ENCODE measurements around the gene LRIT2. TPM values are rescaled to one million over a fixed set of nuclear protein-coding genes. Genes with fewer than 3 reads are reported as not detected.

The LRIT2 gene
- total RNA-seq, 1 experiment from 2014 or later, result not detected

- ChIA-PET POLR2A (ENCODE audit: low non-redundant PET) (no interaction called here), CTCF (no interaction called here)
- Histone ChIP-seq H3K27me3 (replicated peaks; ENCODE audit: insufficient read depth, low read depth, low read length, poor library complexity) (peaks cover 25% of the 10 kb centered on the region), H3K4me3 (ENCODE audit: low read depth, low read length, poor library complexity, severe bottlenecking) (no peak overlapping the region), H3K4me1 (ENCODE audit: insufficient read depth, low read length, poor library complexity, severe bottlenecking) (no peaks in the 10 kb centered on the region), H3K27ac (ENCODE audit: low read depth, low read length, poor library complexity, severe bottlenecking) (no peak overlapping the region), H3K36me3 (ENCODE audit: insufficient read depth, low read length, poor library complexity, severe bottlenecking) (no peaks in the 10 kb centered on the region), H3K9me3 (ENCODE audit: low read depth, low read length, poor library complexity, severe bottlenecking) (no peaks in the 10 kb centered on the region)
- intact Hi-C loops (cut with micrococcal nuclease; ENCODE audit: unreplicated experiment), result no loop called here
- no TSS peak for BruUV-seq (replicated peaks)
- no peak for DNase-seq (ENCODE audit: low spot score)
- TF ChIP-seq EZH2 (IDR thresholded peaks at IDR 0.05; ENCODE audit: borderline replicate concordance, low read depth, low read length, poor library complexity, severe bottlenecking), result no peak
- no peak for TF ChIP-seq CTCF (conservative IDR thresholded peaks at IDR 0.05; ENCODE audit: low read depth, low read length)
Measured at GRCh38 chr10:84202349-84202748, 23.0 kb downstream of the LRIT2 start.

- BruUV-seq (replicated peaks), result no TSS peak
- TF ChIP-seq CTCF (conservative IDR thresholded peaks at IDR 0.05; ENCODE audit: low read depth, low read length) (no peak), EZH2 (IDR thresholded peaks at IDR 0.05; ENCODE audit: borderline replicate concordance, low read depth, low read length, poor library complexity, severe bottlenecking) (no peak)
- Histone ChIP-seq H3K9me3 (ENCODE audit: low read depth, low read length, poor library complexity, severe bottlenecking) (no peaks in the 10 kb centered on the region), H3K27ac (ENCODE audit: low read depth, low read length, poor library complexity, severe bottlenecking) (no peak overlapping the region), H3K4me1 (ENCODE audit: insufficient read depth, low read length, poor library complexity, severe bottlenecking) (no peaks in the 10 kb centered on the region), H3K27me3 (replicated peaks; ENCODE audit: insufficient read depth, low read depth, low read length, poor library complexity) (peaks cover 31% of the 10 kb centered on the region), H3K4me3 (ENCODE audit: low read depth, low read length, poor library complexity, severe bottlenecking) (no peak overlapping the region), H3K36me3 (ENCODE audit: insufficient read depth, low read length, poor library complexity, severe bottlenecking) (no peaks in the 10 kb centered on the region)
- ChIA-PET CTCF (no interaction called here), POLR2A (ENCODE audit: low non-redundant PET) (no interaction called here)
- intact Hi-C loops (cut with micrococcal nuclease; ENCODE audit: unreplicated experiment), result no loop called here
- no peak for DNase-seq (ENCODE audit: low spot score)
Measured at GRCh38 chr10:84201682-84202081, 23.7 kb downstream of the LRIT2 start.

GRCh38 chr10:84201244-84201606, 24.1 kb downstream of the LRIT2 start:
- Histone ChIP-seq H3K36me3 (ENCODE audit: insufficient read depth, low read length, poor library complexity, severe bottlenecking) (no peaks in the 10 kb centered on the region), H3K27me3 (replicated peaks; ENCODE audit: insufficient read depth, low read depth, low read length, poor library complexity) (peaks cover 36% of the 10 kb centered on the region), H3K27ac (ENCODE audit: low read depth, low read length, poor library complexity, severe bottlenecking) (no peak overlapping the region), H3K9me3 (ENCODE audit: low read depth, low read length, poor library complexity, severe bottlenecking) (no peaks in the 10 kb centered on the region), H3K4me1 (ENCODE audit: insufficient read depth, low read length, poor library complexity, severe bottlenecking) (no peaks in the 10 kb centered on the region), H3K4me3 (ENCODE audit: low read depth, low read length, poor library complexity, severe bottlenecking) (no peak overlapping the region)
- TF ChIP-seq CTCF (conservative IDR thresholded peaks at IDR 0.05; ENCODE audit: low read depth, low read length) (no peak), EZH2 (IDR thresholded peaks at IDR 0.05; ENCODE audit: borderline replicate concordance, low read depth, low read length, poor library complexity, severe bottlenecking) (no peak)
- DNase-seq (ENCODE audit: low spot score), result no peak
- no TSS peak for BruUV-seq (replicated peaks)
- CTCF ChIA-PET, result no interaction called here
- intact Hi-C loops (cut with micrococcal nuclease; ENCODE audit: unreplicated experiment), result no loop called here
- POLR2A ChIA-PET (ENCODE audit: low non-redundant PET), result no interaction called here
